Endothelial cell of umbilical vein (primary cell): ENCODE results near the gene TMSB10.

Experiments used
- CTCF ChIP-seq, 2 donors: IDR thresholded peaks; 1 replicate in 1 of 2; 2 replicates in 1 of 2; pipeline ENCODE4 v1.5.1; 2011; ENCODE audit warnings: low read length in 2 of 2, mild to moderate bottlenecking in 2 of 2, moderate library complexity in 2 of 2, control low read depth in 1 of 2, inconsistent platforms in 1 of 2, low read depth in 1 of 2; ENCODE audit not compliant: insufficient read depth in 1 of 2; ENCODE audit errors: extremely low read depth in 1 of 2
- EZH2 ChIP-seq: IDR thresholded peaks from 2 replicates; pipeline ENCODE4 v1.6.1; 2012; ENCODE audit warnings: borderline replicate concordance, low read depth, mild to moderate bottlenecking, moderate library complexity, low read length, inconsistent platforms; ENCODE audit not compliant: severe bottlenecking
- GATA2 ChIP-seq: IDR thresholded peaks from 2 replicates; pipeline ENCODE4 v1.7.0; 2011; ENCODE audit warnings: low read depth, mild to moderate bottlenecking, moderate library complexity, mixed read lengths, low read length; ENCODE audit not compliant: insufficient read length, insufficient read depth
- MAX ChIP-seq: IDR thresholded peaks from 2 replicates; pipeline ENCODE4 v1.6.1; 2011; ENCODE audit not compliant: insufficient read depth, insufficient read length
- MYC ChIP-seq: IDR thresholded peaks from one replicate; pipeline ENCODE4 v1.6.1; 2011; ENCODE audit warnings: mild to moderate bottlenecking, low read depth, low read length
- POLR2A ChIP-seq: IDR thresholded peaks from 2 replicates; pipeline ENCODE4 v1.6.1; 2012; ENCODE audit warnings: low read depth, mild to moderate bottlenecking, control low read depth, low read length

- no peak for TF ChIP-seq MAX
- no peak for TF ChIP-seq POLR2A
- no peak for TF ChIP-seq CTCF (IDR thresholded peaks at IDR 0.05; ENCODE audit: extremely low read depth in 1 of 2, insufficient read depth in 1 of 2, low read depth in 1 of 2, low read length in 2 of 2)
- no peak for TF ChIP-seq EZH2
- TF ChIP-seq MYC: no peak
- no peak for TF ChIP-seq GATA2
These were observed 38.9 kb downstream of the TMSB10 start for GRCh38 chr2:84944295-84944909.
